Cerebellar nuclear complex (tissue), 1 donor: ENCODE measurements around the gene SKIL.

Experiments
- DNase-seq, 2 experiments: peaks; one replicate each; lab custom pipeline; 2025; lab: John Stamatoyannopoulos, UW

SKIL gene

GRCh38 chr3:170437696-170438407 lies 80.3 kb downstream of the SKIL start:
- DNase-seq = no peak

- no peak for DNase-seq
These were observed 81.3 kb downstream of the SKIL start for GRCh38 chr3:170438836-170439235.

- DNase-seq = no peak
These were observed 82.8 kb downstream of the SKIL start for GRCh38 chr3:170440344-170440743.

- no peak for DNase-seq
These were observed 83.9 kb downstream of the SKIL start for GRCh38 chr3:170441412-170441811.

- no peak for DNase-seq
These were observed 85.4 kb downstream of the SKIL start for GRCh38 chr3:170442947-170443346.

GRCh38 chr3:170443457-170443856 lies 85.9 kb downstream of the SKIL start:
- no peak for DNase-seq
